Neural progenitor cell (in vitro differentiated cells): Measurements from ENCODE around the gene CLDN4. TPM values are rescaled to one million over a fixed set of nuclear protein-coding genes. Genes with fewer than 3 reads are reported as not detected.
A peak's percentile ranks its signal among the peaks of the same experiment; 100 is the strongest.

Source experiments
- DNase-seq: peaks from one replicate; pipeline ENCODE4 v3.0.0-alpha.2; 2016; ENCODE audit warnings: low spot score
- H2AFZ ChIP-seq: fragments of 200-600 bp; sonication (generic); replicated peaks from 2 replicates; pipeline ENCODE4 v1.6.1; 2016; ENCODE audit warnings: antibody characterized with exemption
- H3F3A ChIP-seq: fragments of 200-600 bp; sonication (generic); 2 replicates; pipeline ENCODE4 v1.6.1; 2016; ENCODE audit warnings: antibody characterized with exemption, low read depth
- H3K27ac ChIP-seq: fragments of 200-600 bp; sonication (generic); 2 replicates; pipeline ENCODE4 v1.5.1; 2016; ENCODE audit warnings: mild to moderate bottlenecking
- H3K27me3 ChIP-seq: fragments of 200-600 bp; sonication (generic); 2 replicates; pipeline ENCODE4 v1.6.1; 2016; ENCODE audit warnings: mild to moderate bottlenecking, moderate library complexity
- H3K36me3 ChIP-seq: fragments of 200-600 bp; sonication (generic); 2 replicates; pipeline ENCODE4 v1.5.1; 2016
- H3K4me1 ChIP-seq: fragments of 200-600 bp; sonication (generic); 2 replicates; pipeline ENCODE4 v1.6.1; 2016; ENCODE audit warnings: mixed run types
- H3K4me2 ChIP-seq: fragments of 200-600 bp; sonication (generic); 2 replicates; pipeline ENCODE4 v1.6.1; 2016
- H3K4me3 ChIP-seq: fragments of 200-600 bp; sonication (generic); 2 replicates; pipeline ENCODE4 v1.5.1; 2016
- H3K79me2 ChIP-seq: fragments of 200-600 bp; sonication (generic); 2 replicates; pipeline ENCODE4 v1.6.1; 2016; ENCODE audit warnings: low read depth
- H3K9ac ChIP-seq: fragments of 200-600 bp; sonication (generic); 2 replicates; pipeline ENCODE4 v1.6.1; 2016
- H3K9me3 ChIP-seq: fragments of 200-600 bp; sonication (generic); 2 replicates; pipeline ENCODE4 v1.5.1; 2016; ENCODE audit warnings: low read depth
- H4K20me1 ChIP-seq: fragments of 200-600 bp; sonication (generic); 2 replicates; pipeline ENCODE4 v1.6.1; 2016; ENCODE audit warnings: low read depth
- H3K27ac Mint-ChIP-seq: 3 replicates; pipeline ENCODE4 v1.8.0; 2021; ENCODE audit warnings: mixed read lengths
- H3K27me3 Mint-ChIP-seq: 2 replicates; pipeline ENCODE4 v1.8.0; 2022; ENCODE audit warnings: low read depth, mild to moderate bottlenecking, inconsistent platforms, moderate library complexity, mixed read lengths; ENCODE audit not compliant: insufficient read depth
- H3K36me3 Mint-ChIP-seq: 3 replicates; pipeline ENCODE4 v1.8.0; 2021; ENCODE audit warnings: mixed read lengths
- H3K4me1 Mint-ChIP-seq: 3 replicates; pipeline ENCODE4 v1.8.0; 2021; ENCODE audit warnings: mixed read lengths
- H3K4me3 Mint-ChIP-seq: 3 replicates; pipeline ENCODE4 v1.8.0; 2021; ENCODE audit warnings: mild to moderate bottlenecking, moderate library complexity, mixed read lengths
- H3K9me3 Mint-ChIP-seq: 3 replicates; pipeline ENCODE4 v1.8.0; 2020; ENCODE audit warnings: mixed read lengths
- EZH2 ChIP-seq: fragments of 200-600 bp; sonication (generic); IDR thresholded peaks from 2 replicates; pipeline ENCODE4 v1.6.1; 2017; ENCODE audit warnings: antibody characterized with exemption, mild to moderate bottlenecking, moderate library complexity
- EZH2phosphoT487 ChIP-seq: fragments of 200-600 bp; sonication (generic); IDR thresholded peaks from 2 replicates; pipeline ENCODE4 v1.6.1; 2017; ENCODE audit warnings: antibody characterized with exemption
- total RNA-seq: library from RNA; depleted of rRNA; stranded (reverse); fragments of >200 nt; gene quantifications from 2 replicates; pipeline ENCODE4 v1.2.3, GENCODE V29; 2015; ENCODE audit warnings: low replicate concordance
- TF ChIP-seq, protein P1 (sequence below): fragments of 200-600 bp; sonication (generic); IDR thresholded peaks from 2 replicates; pipeline ENCODE4 v1.5.1; 2017; ENCODE audit warnings: antibody characterized with exemption, mild to moderate bottlenecking

The CLDN4 gene
- total RNA-seq, 1 donor from 2014 or later, result not detected

DNA sequence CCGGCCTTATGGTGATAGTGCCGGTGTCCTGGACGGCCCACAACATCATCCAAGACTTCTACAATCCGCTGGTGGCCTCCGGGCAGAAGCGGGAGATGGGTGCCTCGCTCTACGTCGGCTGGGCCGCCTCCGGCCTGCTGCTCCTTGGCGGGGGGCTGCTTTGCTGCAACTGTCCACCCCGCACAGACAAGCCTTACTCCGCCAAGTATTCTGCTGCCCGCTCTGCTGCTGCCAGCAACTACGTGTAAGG is 713 bp downstream of the CLDN4 start:
- Mint-ChIP-seq H3K27ac (peak overlapping the region; percentile 74), H3K4me3 (no peak overlapping the region), H3K9me3 (no peaks in the 10 kb centered on the region), H3K4me1 (peaks cover 52% of the 10 kb centered on the region), H3K27me3 (peaks cover 15% of the 10 kb centered on the region), H3K36me3 (no peaks in the 10 kb centered on the region)
- Histone ChIP-seq H2AFZ (no peak overlapping the region), H3K9me3 (no peaks in the 10 kb centered on the region), H3K27me3 (peaks cover 9% of the 10 kb centered on the region), H3K79me2 (no peaks in the 10 kb centered on the region), H4K20me1 (no peaks in the 10 kb centered on the region), H3K4me2 (no peak overlapping the region), H3K36me3 (no peaks in the 10 kb centered on the region), H3K27ac (no peak overlapping the region), H3K4me3 (no peak overlapping the region), H3K4me1 (peaks cover 38% of the 10 kb centered on the region), H3K9ac (no peak overlapping the region), H3F3A (peaks cover 16% of the 10 kb centered on the region)
- TF ChIP-seq, protein P1, sequence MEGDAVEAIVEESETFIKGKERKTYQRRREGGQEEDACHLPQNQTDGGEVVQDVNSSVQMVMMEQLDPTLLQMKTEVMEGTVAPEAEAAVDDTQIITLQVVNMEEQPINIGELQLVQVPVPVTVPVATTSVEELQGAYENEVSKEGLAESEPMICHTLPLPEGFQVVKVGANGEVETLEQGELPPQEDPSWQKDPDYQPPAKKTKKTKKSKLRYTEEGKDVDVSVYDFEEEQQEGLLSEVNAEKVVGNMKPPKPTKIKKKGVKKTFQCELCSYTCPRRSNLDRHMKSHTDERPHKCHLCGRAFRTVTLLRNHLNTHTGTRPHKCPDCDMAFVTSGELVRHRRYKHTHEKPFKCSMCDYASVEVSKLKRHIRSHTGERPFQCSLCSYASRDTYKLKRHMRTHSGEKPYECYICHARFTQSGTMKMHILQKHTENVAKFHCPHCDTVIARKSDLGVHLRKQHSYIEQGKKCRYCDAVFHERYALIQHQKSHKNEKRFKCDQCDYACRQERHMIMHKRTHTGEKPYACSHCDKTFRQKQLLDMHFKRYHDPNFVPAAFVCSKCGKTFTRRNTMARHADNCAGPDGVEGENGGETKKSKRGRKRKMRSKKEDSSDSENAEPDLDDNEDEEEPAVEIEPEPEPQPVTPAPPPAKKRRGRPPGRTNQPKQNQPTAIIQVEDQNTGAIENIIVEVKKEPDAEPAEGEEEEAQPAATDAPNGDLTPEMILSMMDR, result no peak
- TF ChIP-seq EZH2phosphoT487, result no peak
- no peak for TF ChIP-seq EZH2
- DNase-seq, result no peak

DNA sequence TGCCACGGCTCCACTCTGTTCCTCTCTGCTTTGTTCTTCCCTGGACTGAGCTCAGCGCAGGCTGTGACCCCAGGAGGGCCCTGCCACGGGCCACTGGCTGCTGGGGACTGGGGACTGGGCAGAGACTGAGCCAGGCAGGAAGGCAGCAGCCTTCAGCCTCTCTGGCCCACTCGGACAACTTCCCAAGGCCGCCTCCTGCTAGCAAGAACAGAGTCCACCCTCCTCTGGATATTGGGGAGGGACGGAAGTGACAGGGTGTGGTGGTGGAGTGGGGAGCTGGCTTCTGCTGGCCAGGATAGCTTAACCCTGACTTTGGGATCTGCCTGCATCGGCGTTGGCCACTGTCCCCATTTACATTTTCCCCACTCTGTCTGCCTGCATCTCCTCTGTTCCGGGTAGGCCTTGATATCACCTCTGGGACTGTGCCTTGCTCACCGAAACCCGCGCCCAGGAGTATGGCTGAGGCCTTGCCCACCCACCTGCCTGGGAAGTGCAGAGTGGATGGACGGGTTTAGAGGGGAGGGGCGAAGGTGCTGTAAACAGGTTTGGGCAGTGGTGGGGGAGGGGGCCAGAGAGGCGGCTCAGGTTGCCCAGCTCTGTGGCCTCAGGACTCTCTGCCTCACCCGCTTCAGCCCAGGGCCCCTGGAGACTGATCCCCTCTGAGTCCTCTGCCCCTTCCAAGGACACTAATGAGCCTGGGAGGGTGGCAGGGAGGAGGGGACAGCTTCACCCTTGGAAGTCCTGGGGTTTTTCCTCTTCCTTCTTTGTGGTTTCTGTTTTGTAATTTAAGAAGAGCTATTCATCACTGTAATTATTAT is 1.2 kb downstream of the CLDN4 start:
- Histone ChIP-seq H4K20me1 (no peaks in the 10 kb centered on the region), H3K9ac (no peak overlapping the region), H2AFZ (no peak overlapping the region), H3K27ac (no peak overlapping the region), H3K4me3 (no peak overlapping the region), H3K27me3 (peaks cover 9% of the 10 kb centered on the region), H3K36me3 (no peaks in the 10 kb centered on the region), H3K79me2 (no peaks in the 10 kb centered on the region), H3F3A (peaks cover 16% of the 10 kb centered on the region), H3K4me2 (no peak overlapping the region), H3K9me3 (no peaks in the 10 kb centered on the region), H3K4me1 (peaks cover 38% of the 10 kb centered on the region)
- Mint-ChIP-seq H3K4me1 (peaks cover 47% of the 10 kb centered on the region), H3K9me3 (no peaks in the 10 kb centered on the region), H3K4me3 (no peak overlapping the region), H3K36me3 (no peaks in the 10 kb centered on the region), H3K27me3 (peaks cover 15% of the 10 kb centered on the region), H3K27ac (peak overlapping the region; percentile 74)
- TF ChIP-seq EZH2phosphoT487, result no peak
- TF ChIP-seq EZH2, result no peak
- TF ChIP-seq, protein P1, result no peak
- DNase-seq, result peak; percentile 37

DNA sequence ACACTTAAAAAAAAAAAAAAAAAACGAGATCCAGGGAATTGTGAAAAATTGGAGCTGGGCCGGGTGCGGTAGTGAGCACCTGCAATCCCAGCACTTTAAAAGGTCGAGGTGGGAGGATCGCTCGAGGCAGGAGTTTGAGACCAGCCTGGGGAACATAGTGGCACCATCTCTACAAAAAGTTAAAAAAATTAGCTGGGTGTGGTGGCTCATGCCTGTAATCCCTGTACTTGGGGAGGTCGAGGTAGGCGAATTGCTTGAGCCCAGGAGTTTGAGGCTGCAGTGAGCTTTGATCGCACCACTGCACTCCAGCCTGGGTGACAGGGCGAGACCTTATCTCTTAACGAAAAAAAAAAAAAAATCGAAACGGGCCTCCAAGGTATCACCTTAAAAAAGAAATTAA is 2.0 kb downstream of the CLDN4 start:
- Histone ChIP-seq H3K9ac (no peak overlapping the region), H3K27me3 (peaks cover 9% of the 10 kb centered on the region), H3K79me2 (no peaks in the 10 kb centered on the region), H3K9me3 (no peaks in the 10 kb centered on the region), H3K36me3 (no peaks in the 10 kb centered on the region), H2AFZ (no peak overlapping the region), H3K4me1 (peaks cover 36% of the 10 kb centered on the region), H3K4me2 (no peak overlapping the region), H4K20me1 (no peaks in the 10 kb centered on the region), H3F3A (peaks cover 20% of the 10 kb centered on the region), H3K4me3 (no peak overlapping the region), H3K27ac (no peak overlapping the region)
- no peak for DNase-seq
- Mint-ChIP-seq H3K4me3 (no peak overlapping the region), H3K36me3 (no peaks in the 10 kb centered on the region), H3K4me1 (peaks cover 39% of the 10 kb centered on the region), H3K27ac (no peak overlapping the region), H3K9me3 (no peaks in the 10 kb centered on the region), H3K27me3 (peaks cover 15% of the 10 kb centered on the region)
- TF ChIP-seq, protein P1, result no peak
